CD4-positive, alpha-beta T cell treated with Interferon gamma for 1 hour (primary cell): ENCODE measurements around the gene MROH9.

Source experiments
- DNase-seq: peaks from one replicate; pipeline ENCODE4 v3.0.0-alpha.2; 2020

The MROH9 gene

GRCh38 chr1:170978371-170978910 lies 43.1 kb downstream of the MROH9 start:
- no peak for DNase-seq

GRCh38 chr1:170985406-170985805 lies 50.1 kb downstream of the MROH9 start:
- DNase-seq, result no peak

- DNase-seq, result no peak
Measured at GRCh38 chr1:170986901-170987300, 51.6 kb downstream of the MROH9 start.

GRCh38 chr1:170987424-170987823 lies 52.1 kb downstream of the MROH9 start:
- no peak for DNase-seq

GRCh38 chr1:170993151-170993550 lies 57.8 kb downstream of the MROH9 start:
- no peak for DNase-seq

GRCh38 chr1:170993717-170994116 lies 58.4 kb downstream of the MROH9 start:
- DNase-seq, result no peak

GRCh38 chr1:171014880-171015279 lies 79.5 kb downstream of the MROH9 start:
- DNase-seq, result no peak

GRCh38 chr1:171017426-171017825 lies 82.1 kb downstream of the MROH9 start:
- DNase-seq, result no peak

GRCh38 chr1:171019971-171020370 lies 84.6 kb downstream of the MROH9 start:
- DNase-seq, result no peak

- DNase-seq, result no peak
Measured at GRCh38 chr1:171032822-171033702, 97.7 kb downstream of the MROH9 start.

- DNase-seq, result no peak
Measured at GRCh38 chr1:171037626-171038025, 102.3 kb downstream of the MROH9 start.

- no peak for DNase-seq
Measured at GRCh38 chr1:171038284-171038683, 103.0 kb downstream of the MROH9 start.

- no peak for DNase-seq
Measured at GRCh38 chr1:171048014-171048413, 112.7 kb downstream of the MROH9 start.

- no peak for DNase-seq
Measured at GRCh38 chr1:171052977-171053376, 117.6 kb downstream of the MROH9 start.

- DNase-seq, result no peak
Measured at GRCh38 chr1:171055966-171056643, 120.8 kb downstream of the MROH9 start.

GRCh38 chr1:171061425-171062143 lies 126.2 kb downstream of the MROH9 start:
- no peak for DNase-seq

- no peak for DNase-seq
Measured at GRCh38 chr1:171062902-171063301, 127.6 kb downstream of the MROH9 start.

GRCh38 chr1:171075041-171075440 lies 139.7 kb downstream of the MROH9 start:
- DNase-seq, result no peak

GRCh38 chr1:171081314-171081753 lies 146.0 kb downstream of the MROH9 start:
- DNase-seq, result no peak

- DNase-seq, result no peak
Measured at GRCh38 chr1:171081763-171082201, 146.4 kb downstream of the MROH9 start.

- no peak for DNase-seq
Measured at GRCh38 chr1:171082606-171083005, 147.3 kb downstream of the MROH9 start.

- no peak for DNase-seq
Measured at GRCh38 chr1:171083222-171083621, 147.9 kb downstream of the MROH9 start.

GRCh38 chr1:171084091-171084490 lies 148.8 kb downstream of the MROH9 start:
- DNase-seq, result no peak
